PC-9 (cell line): ENCODE measurements around the gene CNTN4. TPM values are rescaled to one million over a fixed set of nuclear protein-coding genes. Genes with fewer than 3 reads are reported as not detected.

Source experiments
- BruUV-seq: library from RNA; stranded (reverse); fragments of 400-500 nt; replicated peaks from 2 replicates; lab custom pipeline; 2021; lab: Mats Ljungman, UMichigan
- CTCF ChIA-PET: fragments of 300-600 bp; sonication (Branson Sonifier 250); formaldehyde crosslinking; loops from one replicate; lab custom pipeline; 2022; ENCODE audit warnings: antibody characterized with exemption; lab: Charles Lee
- POLR2A ChIA-PET: fragments of 300-600 bp; sonication (Branson Sonifier 250); formaldehyde crosslinking; loops from one replicate; lab custom pipeline; 2022; ENCODE audit warnings: antibody characterized with exemption; ENCODE audit not compliant: unreplicated experiment; lab: Charles Lee
- DNase-seq, 2 experiments: peaks; one replicate each; pipeline versions ENCODE4 v3.0.0 to v3.0.0-alpha.2; 2015 to 2022; ENCODE audit warnings: mixed read lengths in 1 of 2
- H2AFZ ChIP-seq: fragments of 200-600 bp; sonication (generic); 2 replicates; pipeline ENCODE4 v1.8.1; 2017; ENCODE audit warnings: antibody characterized with exemption
- H3F3A ChIP-seq: fragments of 200-600 bp; sonication (generic); 2 replicates; pipeline ENCODE4 v1.8.1; 2017; ENCODE audit warnings: antibody characterized with exemption, mild to moderate bottlenecking, low read depth; ENCODE audit not compliant: insufficient read depth
- H3K27ac ChIP-seq: fragments of 200-600 bp; sonication (generic); 2 replicates; pipeline ENCODE4 v1.6.1; 2016; ENCODE audit warnings: mixed run types
- H3K27me3 ChIP-seq: fragments of 200-600 bp; sonication (generic); 2 replicates; pipeline ENCODE4 v1.6.1; 2016; ENCODE audit warnings: low read depth, mixed run types; ENCODE audit not compliant: insufficient read depth
- H3K36me3 ChIP-seq: fragments of 200-600 bp; sonication (generic); 2 replicates; pipeline ENCODE4 v1.6.1; 2016; ENCODE audit warnings: low read depth, mixed run types
- H3K4me1 ChIP-seq: fragments of 200-600 bp; sonication (generic); replicated peaks from 2 replicates; pipeline ENCODE4 v1.6.1; 2016; ENCODE audit warnings: mixed run types; ENCODE audit not compliant: insufficient read depth
- H3K4me2 ChIP-seq: fragments of 200-600 bp; sonication (generic); 2 replicates; pipeline ENCODE4 v1.6.1; 2017; ENCODE audit warnings: mixed run types
- H3K4me3 ChIP-seq: fragments of 200-600 bp; sonication (generic); 2 replicates; pipeline ENCODE4 v1.6.1; 2016; ENCODE audit warnings: mixed run types
- H3K79me2 ChIP-seq: fragments of 200-600 bp; sonication (generic); 2 replicates; pipeline ENCODE4 v1.6.1; 2017; ENCODE audit warnings: low read depth, mixed run types
- H3K9me2 ChIP-seq: fragments of 200-600 bp; sonication (generic); 2 replicates; pipeline ENCODE4 v1.8.1; 2017; ENCODE audit warnings: mild to moderate bottlenecking; ENCODE audit not compliant: insufficient read depth
- H3K9me3 ChIP-seq: fragments of 200-600 bp; sonication (generic); 2 replicates; pipeline ENCODE4 v1.8.1; 2016; ENCODE audit warnings: low read depth; ENCODE audit not compliant: insufficient read depth
- H4K20me1 ChIP-seq: fragments of 200-600 bp; sonication (generic); 2 replicates; pipeline ENCODE4 v1.8.1; 2017; ENCODE audit not compliant: insufficient read depth
- CTCF ChIP-seq: fragments of 200-600 bp; sonication (generic); conservative IDR thresholded peaks from 2 replicates; pipeline ENCODE4 v1.6.1; 2017; ENCODE audit warnings: mixed run types, antibody characterized with exemption, mild to moderate bottlenecking, moderate library complexity
- EZH2 ChIP-seq: fragments of 200-600 bp; sonication (generic); IDR thresholded peaks from 2 replicates; pipeline ENCODE4 v1.8.0; 2017; ENCODE audit warnings: antibody characterized with exemption, low read depth
- intact Hi-C: fragments of 100-400 bp; cut with micrococcal nuclease; formaldehyde crosslinking; loops from one replicate; pipeline ENCODE4 v1.10.0; 2022; ENCODE audit not compliant: unreplicated experiment
- total RNA-seq: library from RNA; stranded (reverse); gene quantifications from 2 replicates; pipeline ENCODE4 v1.2.3, GENCODE V29; 2021

CNTN4 gene
- total RNA-seq, 1 experiment from 2014 or later: not detected

- Histone ChIP-seq H3F3A (no peaks in the 10 kb centered on the region), H3K27ac (no peak overlapping the region), H3K9me2 (no peaks in the 10 kb centered on the region), H3K4me3 (no peak overlapping the region), H3K79me2 (no peaks in the 10 kb centered on the region), H3K36me3 (no peaks in the 10 kb centered on the region), H3K27me3 (no peaks in the 10 kb centered on the region), H3K9me3 (no peaks in the 10 kb centered on the region), H3K4me1 (no peaks in the 10 kb centered on the region), H3K4me2 (no peak overlapping the region), H4K20me1 (no peaks in the 10 kb centered on the region), H2AFZ (no peak overlapping the region)
- DNase-seq: no peak
- ChIA-PET CTCF (no interaction called here), POLR2A (no interaction called here)
- no TSS peak for BruUV-seq
- intact Hi-C loops: no loop called here
- TF ChIP-seq EZH2 (no peak), CTCF (no peak)
These were observed 478.9 kb downstream of the CNTN4 start for GRCh38 chr3:2577571-2577970.

DNA sequence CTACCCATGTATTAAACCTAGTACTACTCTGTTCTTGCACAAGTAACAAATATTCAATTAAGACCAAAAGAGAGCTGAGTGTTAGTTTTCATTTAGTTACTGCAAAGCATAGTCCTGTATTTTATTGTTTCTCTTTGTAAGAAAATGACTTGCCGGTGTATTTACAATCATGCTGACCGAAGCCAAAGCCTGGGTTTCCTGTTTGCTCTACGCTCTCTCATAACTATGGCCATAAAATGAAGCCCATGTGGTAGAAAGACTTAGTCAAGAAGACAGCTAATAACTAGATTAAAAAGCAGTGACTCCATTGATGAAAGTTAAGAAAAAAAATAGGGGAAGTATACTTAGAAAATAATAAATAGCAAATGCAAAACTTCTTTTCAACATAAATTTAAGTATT is 479.9 kb downstream of the CNTN4 start:
- Histone ChIP-seq H3K9me2 (no peaks in the 10 kb centered on the region), H2AFZ (no peak overlapping the region), H3K4me2 (no peak overlapping the region), H3K9me3 (no peaks in the 10 kb centered on the region), H3K4me1 (no peaks in the 10 kb centered on the region), H3F3A (no peaks in the 10 kb centered on the region), H3K27ac (no peak overlapping the region), H3K27me3 (no peaks in the 10 kb centered on the region), H4K20me1 (no peaks in the 10 kb centered on the region), H3K36me3 (no peaks in the 10 kb centered on the region), H3K79me2 (no peaks in the 10 kb centered on the region), H3K4me3 (no peak overlapping the region)
- CTCF ChIA-PET: no interaction called here
- TF ChIP-seq CTCF (no peak), EZH2 (no peak)
- intact Hi-C loops: no loop called here
- POLR2A ChIA-PET: no interaction called here
- DNase-seq: no peak
- BruUV-seq: no TSS peak

DNA sequence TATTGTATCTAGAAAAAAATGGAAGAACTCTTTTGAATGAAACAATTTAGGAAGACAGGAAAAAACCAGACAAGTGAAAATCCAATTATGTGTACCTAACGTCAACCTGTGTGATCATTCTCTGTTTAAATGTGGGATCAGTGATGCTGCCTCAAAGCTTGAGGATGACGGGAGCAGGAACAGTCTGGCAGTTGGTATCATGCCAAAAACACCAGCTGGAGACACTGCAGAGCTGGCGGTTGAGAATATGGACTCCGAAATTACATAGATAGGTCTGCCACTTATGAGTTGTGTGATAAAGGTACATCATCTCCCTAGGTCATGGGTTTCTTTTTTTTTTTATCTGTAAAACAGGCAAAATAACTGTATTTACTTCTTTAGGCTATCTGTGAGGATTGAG is 480.5 kb downstream of the CNTN4 start:
- no peaks in the 10 kb centered on the region for H3K9me2 ChIP-seq
- ChIA-PET CTCF (no interaction called here), POLR2A (no interaction called here)
- H3K9me3 ChIP-seq: no peaks in the 10 kb centered on the region
- H3K4me3 ChIP-seq: no peak overlapping the region
- BruUV-seq: no TSS peak
- no peaks in the 10 kb centered on the region for H3K27me3 ChIP-seq
- H3F3A ChIP-seq: no peaks in the 10 kb centered on the region
- no peak overlapping the region for H2AFZ ChIP-seq
- no peak for TF ChIP-seq CTCF
- TF ChIP-seq EZH2: no peak
- no peak overlapping the region for H3K27ac ChIP-seq
- H3K4me2 ChIP-seq: no peak overlapping the region
- H3K36me3 ChIP-seq: no peaks in the 10 kb centered on the region
- no peaks in the 10 kb centered on the region for H4K20me1 ChIP-seq
- DNase-seq: no peak
- intact Hi-C loops: no loop called here
- H3K4me1 ChIP-seq: no peaks in the 10 kb centered on the region
- H3K79me2 ChIP-seq: no peaks in the 10 kb centered on the region
